Measurements from ENCODE around the gene KLF1.
"Not testable (repeated sequence)": the region's sequence is repeated elsewhere in the genome, so short reads cannot be mapped to it uniquely, and the experiment has no call there.

The KLF1 gene

GRCh38 chr19:12913011-12913561 lies 26.1 kb upstream of the KLF1 start:
- DNase-seq: no peak
- TF ChIP-seq POLR2A (IDR thresholded peaks at IDR 0.05; ENCODE audit: low read length): no peak
- TF ChIP-seq GATA1 (IDR thresholded peaks at IDR 0.05; ENCODE audit: low read depth, low read length): no peak

- no peak for DNase-seq
- no peak for TF ChIP-seq POLR2A (IDR thresholded peaks at IDR 0.05; ENCODE audit: low read length)
- TF ChIP-seq GATA1 (IDR thresholded peaks at IDR 0.05; ENCODE audit: low read depth, low read length): no peak
Measured at GRCh38 chr19:12912571-12912970, 25.6 kb upstream of the KLF1 start.

GRCh38 chr19:12907166-12907565 lies 20.2 kb upstream of the KLF1 start:
- no peak for TF ChIP-seq GATA1 (IDR thresholded peaks at IDR 0.05; ENCODE audit: low read depth, low read length)
- TF ChIP-seq POLR2A (IDR thresholded peaks at IDR 0.05; ENCODE audit: low read length): no peak
- no peak for DNase-seq

- TF ChIP-seq GATA1 (IDR thresholded peaks at IDR 0.05; ENCODE audit: low read depth, low read length) (no peak), POLR2A (IDR thresholded peaks at IDR 0.05; ENCODE audit: low read length) (no peak)
- DNase-seq: no peak
Measured at GRCh38 chr19:12899891-12900518, 13.0 kb upstream of the KLF1 start.

GRCh38 chr19:12896460-12896859 lies 9.5 kb upstream of the KLF1 start:
- DNase-seq: no peak
- TF ChIP-seq POLR2A (IDR thresholded peaks at IDR 0.05; ENCODE audit: low read length) (no peak), GATA1 (IDR thresholded peaks at IDR 0.05; ENCODE audit: low read depth, low read length) (no peak)

GRCh38 chr19:12893582-12893981 lies 6.6 kb upstream of the KLF1 start:
- DNase-seq: no peak
- TF ChIP-seq GATA1 (IDR thresholded peaks at IDR 0.05; ENCODE audit: low read depth, low read length): no peak
- no peak for TF ChIP-seq POLR2A (IDR thresholded peaks at IDR 0.05; ENCODE audit: low read length)

- DNase-seq: peak; percentile 48 to 55
- TF ChIP-seq POLR2A (IDR thresholded peaks at IDR 0.05; ENCODE audit: low read length) (no peak), GATA1 (IDR thresholded peaks at IDR 0.05; ENCODE audit: low read depth, low read length) (no peak)
Measured at GRCh38 chr19:12891553-12892021, 4.6 kb upstream of the KLF1 start.

GRCh38 chr19:12890787-12891552 lies 4.0 kb upstream of the KLF1 start, which contains the start of gene GCDH:
TSS of gene GCDH (plus strand) at chr19:12891160. CDS start at chr19:12891305, 145 bp downstream.
- peak; percentile 99 to 100 for DNase-seq
- peak; percentile 78 for TF ChIP-seq POLR2A (IDR thresholded peaks at IDR 0.05; ENCODE audit: low read length)
- no peak for TF ChIP-seq GATA1 (IDR thresholded peaks at IDR 0.05; ENCODE audit: low read depth, low read length)

GRCh38 chr19:12890299-12890786 lies 3.3 kb upstream of the KLF1 start:
- not testable (repeated sequence) for DNase-seq
- peak; percentile 87 for TF ChIP-seq POLR2A (IDR thresholded peaks at IDR 0.05; ENCODE audit: low read length)

GRCh38 chr19:12888006-12888603 lies 1.1 kb upstream of the KLF1 start:
- DNase-seq: peak; percentile 67 to 75
- no peak for TF ChIP-seq POLR2A (IDR thresholded peaks at IDR 0.05; ENCODE audit: low read length)
- no peak for TF ChIP-seq GATA1 (IDR thresholded peaks at IDR 0.05; ENCODE audit: low read depth, low read length)

- peak; percentile 80 to 86 for DNase-seq
- TF ChIP-seq GATA1 (IDR thresholded peaks at IDR 0.05; ENCODE audit: low read depth, low read length): no peak
- TF ChIP-seq POLR2A (IDR thresholded peaks at IDR 0.05; ENCODE audit: low read length): no peak
Measured at GRCh38 chr19:12886651-12886968, 391 bp downstream of the KLF1 start.

- TF ChIP-seq GATA1 (IDR thresholded peaks at IDR 0.05; ENCODE audit: low read depth, low read length) (peak; percentile 37), POLR2A (IDR thresholded peaks at IDR 0.05; ENCODE audit: low read length) (no peak)
- peak; percentile 93 to 95 for DNase-seq
Measured at GRCh38 chr19:12885749-12886650, 1.0 kb downstream of the KLF1 start.
